CD4-positive, alpha-beta memory T cell (primary cell): ENCODE measurements around the gene S100A14. TPM values are rescaled to one million over a fixed set of nuclear protein-coding genes. Genes with fewer than 3 reads are reported as not detected.
A peak's percentile ranks its signal among the peaks of the same experiment; 100 is the strongest.

ENCODE experiments used
- CTCF ChIA-PET: fragments of 350-600 bp; sonication (Branson Sonifier 250); formaldehyde crosslinking; loops from one replicate; lab custom pipeline; 2021; ENCODE audit warnings: inconsistent platforms; ENCODE audit not compliant: partially characterized antibody; lab: Charles Lee
- POLR2A ChIA-PET: fragments of 350-600 bp; sonication (Branson Sonifier 250); formaldehyde crosslinking; loops from one replicate; lab custom pipeline; 2021; ENCODE audit not compliant: partially characterized antibody; lab: Charles Lee
- DNase-seq, 5 donors: peaks; one replicate each; pipeline versions ENCODE4 v3.0.0 to v3.0.0-alpha.2; 2020 to 2022; ENCODE audit warnings: mixed read lengths in 1 of 5
- H3K27ac ChIP-seq: one replicate; pipeline ENCODE4 v1.7.0; 2013; ENCODE audit warnings: low read depth, low read length
- H3K27me3 ChIP-seq: 2 replicates; pipeline ENCODE4 v1.7.0; 2013; ENCODE audit warnings: mild to moderate bottlenecking, low read length, moderate library complexity; ENCODE audit not compliant: insufficient read depth
- H3K36me3 ChIP-seq: 2 replicates; pipeline ENCODE4 v1.7.0; 2013; ENCODE audit warnings: mild to moderate bottlenecking, low read length, moderate library complexity; ENCODE audit not compliant: insufficient read depth
- H3K4me1 ChIP-seq: 2 replicates; pipeline ENCODE4 v1.7.0; 2013; ENCODE audit warnings: mild to moderate bottlenecking, low read length, moderate library complexity; ENCODE audit not compliant: insufficient read depth
- H3K4me3 ChIP-seq, 2 donors: one replicate each; pipeline ENCODE4 v1.7.0; 2013; ENCODE audit warnings: low read length in 2 of 2, mild to moderate bottlenecking in 1 of 2
- H3K9me3 ChIP-seq, 2 donors: one replicate each; pipeline ENCODE4 v1.7.0; 2013; ENCODE audit warnings: low read length in 2 of 2, control low read depth in 1 of 2; ENCODE audit not compliant: control insufficient read depth in 1 of 2
- H3K27ac Mint-ChIP-seq, 7 donors: one replicate each; pipeline ENCODE4 v1.8.0; 2020 to 2021; ENCODE audit warnings: mixed read lengths in 7 of 7, mild to moderate bottlenecking in 6 of 7, inconsistent platforms in 3 of 7, moderate library complexity in 3 of 7
- H3K27me3 Mint-ChIP-seq, 2 donors: one replicate each; pipeline ENCODE4 v1.8.0; 2020 to 2021; ENCODE audit warnings: mixed read lengths in 2 of 2
- H3K36me3 Mint-ChIP-seq, 2 donors: one replicate each; pipeline ENCODE4 v1.8.0; 2020 to 2021; ENCODE audit warnings: mixed read lengths in 2 of 2, inconsistent platforms in 1 of 2, mild to moderate bottlenecking in 1 of 2
- H3K4me1 Mint-ChIP-seq, 4 donors: one replicate each; pipeline ENCODE4 v1.8.0; 2020 to 2021; ENCODE audit warnings: mixed read lengths in 4 of 4, mild to moderate bottlenecking in 1 of 4
- H3K4me3 Mint-ChIP-seq, 8 donors: one replicate each; pipeline ENCODE4 v1.8.0; 2020 to 2021; ENCODE audit warnings: mixed read lengths in 8 of 8, mild to moderate bottlenecking in 7 of 8, moderate library complexity in 6 of 8, inconsistent platforms in 3 of 8
- H3K9me3 Mint-ChIP-seq, 8 donors: one replicate each; pipeline ENCODE4 v1.8.0; 2020 to 2021; ENCODE audit warnings: mixed read lengths in 8 of 8, mild to moderate bottlenecking in 5 of 8, inconsistent platforms in 3 of 8, moderate library complexity in 1 of 8
- intact Hi-C: fragments of 100-400 bp; cut with micrococcal nuclease; formaldehyde crosslinking; loops from one replicate; pipeline ENCODE4 v1.15.1; 2023
- polyA plus RNA-seq, 2 donors: library from polyadenylated mRNA; unstranded; fragments of 300-500 nt; fragmentation: Illumina TruSeq; gene quantifications; one replicate each; pipeline ENCODE4 v1.2.3, GENCODE V29; 2021
- total RNA-seq, 2 experiments: library from RNA; stranded (reverse); gene quantifications; one replicate each; pipeline ENCODE4 v1.2.3, GENCODE V29; 2021

S100A14 gene
- total and polyA plus RNA-seq, 4 experiments from 2014 or later: not detected

DNA sequence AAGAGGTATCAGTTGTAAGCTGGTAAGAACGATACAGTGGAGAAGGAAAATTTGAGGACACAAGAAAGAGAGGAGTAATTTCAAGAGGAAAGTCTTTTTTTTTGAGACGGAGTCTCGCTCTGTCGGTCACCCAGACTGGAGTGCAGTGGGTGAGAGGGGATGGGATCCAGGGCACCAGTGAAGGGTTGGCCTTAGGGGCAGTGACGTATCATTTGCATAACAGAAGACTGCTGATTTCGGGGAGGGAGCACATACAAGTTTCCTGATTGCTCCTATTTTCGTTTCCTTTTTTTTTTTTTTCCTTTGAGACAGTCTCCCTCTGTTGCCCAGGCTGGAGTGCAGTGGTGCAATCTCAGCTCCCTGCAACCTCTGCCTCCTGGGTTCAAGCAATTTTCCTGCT, 7.0 kb upstream of the S100A14 start:
- H3K4me1 Mint-ChIP-seq: no peaks in the 10 kb centered on the region
- H3K36me3 ChIP-seq: no peaks in the 10 kb centered on the region
- H3K9me3 Mint-ChIP-seq: peaks cover 0 to 3% (median 0%) of the 10 kb centered on the region in 8 donors
- intact Hi-C loops: no loop called here
- no peaks in the 10 kb centered on the region for H3K36me3 Mint-ChIP-seq
- POLR2A ChIA-PET: no interaction called here
- no peaks in the 10 kb centered on the region for H3K27me3 ChIP-seq
- H3K4me3 ChIP-seq: no peak overlapping the region
- H3K27me3 Mint-ChIP-seq: peaks cover 0 to 3% of the 10 kb centered on the region in 2 donors
- no peak overlapping the region for H3K4me3 Mint-ChIP-seq
- no peak overlapping the region for H3K27ac ChIP-seq
- no peaks in the 10 kb centered on the region for H3K9me3 ChIP-seq
- CTCF ChIA-PET: interaction anchor here (1.1 kb wide), 1 partner anchor 10 kb away, joined by 3 read pairs; the partner anchor contains the start of gene CHTOP
- DNase-seq: no peak
- H3K27ac Mint-ChIP-seq: no peak overlapping the region
- H3K4me1 ChIP-seq: no peaks in the 10 kb centered on the region

DNA sequence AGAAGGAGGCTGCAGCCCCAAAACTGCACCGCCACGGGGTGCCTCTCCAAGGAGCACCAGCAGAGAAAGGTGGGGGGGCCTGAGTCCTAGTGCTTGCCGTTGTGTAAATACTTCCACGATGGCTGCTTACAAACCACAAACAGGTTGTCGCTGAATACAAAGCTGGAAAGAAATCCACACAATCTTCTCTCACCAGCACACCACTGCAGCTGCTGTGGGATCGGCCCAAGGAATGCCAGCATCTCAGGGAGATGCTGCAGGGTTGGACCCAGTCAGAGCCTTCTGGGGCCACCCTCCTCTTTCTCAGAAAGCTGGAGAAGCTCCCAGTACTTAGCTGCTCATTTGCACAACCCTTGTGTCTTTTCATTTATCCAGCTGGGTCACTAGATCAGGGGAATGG, 3.0 kb upstream of the S100A14 start:
- no peaks in the 10 kb centered on the region for H3K27me3 ChIP-seq
- intact Hi-C loops: loop anchor here (5.0 kb wide), 1 partner anchor 52 kb away; the partner anchor contains the start of gene S100A2
- H3K27ac ChIP-seq: no peak overlapping the region
- no peaks in the 10 kb centered on the region for H3K4me1 ChIP-seq
- Mint-ChIP-seq H3K27me3 (peaks cover 0 to 1% of the 10 kb centered on the region in 2 donors), H3K36me3 (no peaks in the 10 kb centered on the region), H3K4me1 (peaks cover 0 to 5% (median 0%) of the 10 kb centered on the region in 4 donors), H3K4me3 (no peak overlapping the region), H3K9me3 (peaks cover 0 to 2% (median 0%) of the 10 kb centered on the region in 8 donors), H3K27ac (no peak overlapping the region)
- DNase-seq: no peak
- ChIA-PET CTCF (interaction anchor here (0.9 to 7.7 kb wide), 14 partner anchors 10 to 266 kb away, joined by 3 to 142 read pairs (median 6); partner anchors contain the start of genes CHTOP, S100A4 and S100A6), POLR2A (interaction anchor here (0.6 kb wide), 1 partner anchor 86 kb away, joined by 3 read pairs; no protein-coding TSS in a partner anchor)
- H3K36me3 ChIP-seq: no peaks in the 10 kb centered on the region
- H3K9me3 ChIP-seq: no peaks in the 10 kb centered on the region
- H3K4me3 ChIP-seq: no peak overlapping the region

DNA sequence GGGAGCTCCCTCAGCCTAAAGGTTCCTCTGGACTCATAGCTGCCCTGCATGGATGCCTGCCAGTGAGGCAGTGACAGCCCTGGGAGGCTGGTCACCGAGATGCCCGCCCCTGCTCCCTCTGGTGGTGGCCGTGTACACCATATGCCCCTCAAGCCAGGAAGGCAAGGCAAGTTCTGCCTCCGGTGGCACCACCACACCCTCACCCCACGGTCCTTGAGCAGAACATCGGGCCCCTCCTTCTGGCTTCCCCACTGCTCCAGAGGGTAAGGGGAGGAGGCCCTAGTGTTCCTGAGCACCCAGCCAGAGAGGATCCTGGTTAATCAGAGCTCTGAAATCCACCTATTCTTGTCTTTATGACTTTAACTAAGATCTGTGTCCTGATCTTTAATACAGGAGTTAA, 1.5 kb upstream of the S100A14 start:
- peak overlapping the region in 1 of 7 donors; percentile 4 for H3K27ac Mint-ChIP-seq

DNA sequence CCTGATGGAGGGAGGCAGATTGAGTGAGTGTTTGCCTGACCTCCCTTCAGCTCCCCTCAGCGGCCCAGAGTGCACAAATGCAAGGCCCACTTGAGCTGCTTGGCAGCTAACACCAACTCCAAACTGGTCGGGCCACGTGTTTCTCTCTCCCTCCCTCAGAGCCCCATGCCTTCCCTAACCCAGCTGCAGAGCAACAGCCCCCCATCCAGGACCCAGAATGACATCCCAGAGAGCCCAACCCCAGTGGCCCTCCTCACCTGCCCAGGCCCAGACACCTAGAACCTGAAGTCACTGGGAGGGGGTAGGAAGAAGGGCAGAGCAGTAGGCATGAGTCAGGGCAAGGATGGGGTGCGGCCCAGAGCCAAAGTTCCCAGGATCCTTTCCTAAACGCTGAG, 789 bp upstream of the S100A14 start:
- no peaks in the 10 kb centered on the region for H3K9me3 ChIP-seq
- no peak overlapping the region for H3K4me3 ChIP-seq
- Mint-ChIP-seq H3K36me3 (no peaks in the 10 kb centered on the region), H3K9me3 (peaks cover 0 to 1% (median 0%) of the 10 kb centered on the region in 8 donors), H3K27me3 (peaks cover 0 to 1% of the 10 kb centered on the region in 2 donors), H3K27ac (peak overlapping the region in 1 of 7 donors; percentile 57), H3K4me1 (peaks cover 0 to 5% (median 0%) of the 10 kb centered on the region in 4 donors), H3K4me3 (no peak overlapping the region)
- no peak overlapping the region for H3K27ac ChIP-seq
- no peaks in the 10 kb centered on the region for H3K36me3 ChIP-seq
- POLR2A ChIA-PET: no interaction called here
- CTCF ChIA-PET: interaction anchor here (1.2 to 7.7 kb wide), 10 partner anchors 8 to 108 kb away, joined by 3 to 142 read pairs (median 7); partner anchors contain the start of genes CHTOP and S100A6
- DNase-seq: no peak
- H3K27me3 ChIP-seq: no peaks in the 10 kb centered on the region
- H3K4me1 ChIP-seq: no peaks in the 10 kb centered on the region
- intact Hi-C loops: loop anchor here (1.0 to 5.0 kb wide), 2 partner anchors 50 to 108 kb away; partner anchors contain the start of gene S100A2

More for the DNA sequence above, 1.5 kb upstream of the S100A14 start:
- Histone ChIP-seq H3K4me3 (no peak overlapping the region), H3K4me1 (no peaks in the 10 kb centered on the region), H3K36me3 (no peaks in the 10 kb centered on the region), H3K27ac (no peak overlapping the region), H3K9me3 (no peaks in the 10 kb centered on the region), H3K27me3 (no peaks in the 10 kb centered on the region)
- intact Hi-C loops: loop anchor here (1.0 to 5.0 kb wide), 2 partner anchors 50 to 108 kb away; partner anchors contain the start of gene S100A2
- ChIA-PET POLR2A (no interaction called here), CTCF (interaction anchor here (0.8 to 7.7 kb wide), 16 partner anchors 9 to 265 kb away, joined by 3 to 142 read pairs (median 4); partner anchors contain the start of genes CHTOP, ILF2, S100A4 and S100A6)
- Mint-ChIP-seq H3K4me1 (peaks cover 0 to 5% (median 0%) of the 10 kb centered on the region in 4 donors), H3K27me3 (peaks cover 0 to 1% of the 10 kb centered on the region in 2 donors), H3K36me3 (no peaks in the 10 kb centered on the region), H3K4me3 (no peak overlapping the region), H3K9me3 (peaks cover 0 to 1% (median 0%) of the 10 kb centered on the region in 8 donors)
- peak in 3 of 5 donors; percentile 50 to 63 (median 55) for DNase-seq

DNA sequence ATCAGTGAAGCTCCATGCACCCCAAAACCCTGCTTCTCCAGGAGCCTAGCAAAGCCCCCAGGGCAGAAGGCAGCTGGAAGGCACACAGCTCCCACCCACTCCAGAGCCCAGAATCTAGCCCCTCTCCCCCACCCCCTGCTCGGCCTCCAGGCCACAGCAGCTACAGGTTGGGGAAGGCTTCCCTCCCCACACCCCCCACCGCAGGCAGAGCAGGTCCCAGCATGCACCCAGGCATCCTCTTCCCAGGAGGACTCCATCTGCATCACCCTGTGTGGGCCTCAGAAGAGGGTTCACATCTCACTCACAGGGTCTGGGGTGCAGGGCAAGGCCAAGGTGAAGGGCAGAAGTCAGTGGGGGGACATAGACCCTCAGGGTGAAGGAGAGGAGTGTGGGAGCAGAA, 719 bp downstream of the S100A14 start:
- H3K27me3 ChIP-seq: no peaks in the 10 kb centered on the region
- H3K4me1 ChIP-seq: no peaks in the 10 kb centered on the region
- Mint-ChIP-seq H3K4me1 (peaks cover 0 to 5% (median under 1%) of the 10 kb centered on the region in 4 donors), H3K9me3 (peaks cover 0 to 3% (median 0%) of the 10 kb centered on the region in 8 donors), H3K36me3 (no peaks in the 10 kb centered on the region), H3K27ac (no peak overlapping the region), H3K4me3 (no peak overlapping the region), H3K27me3 (peaks cover 0 to 1% of the 10 kb centered on the region in 2 donors)
- ChIA-PET POLR2A (interaction anchor here (1.5 to 1.7 kb wide), 2 partner anchors 70 to 83 kb away, joined by 4 to 7 read pairs; partner anchors contain the start of gene S100A4), CTCF (interaction anchor here (0.8 to 7.7 kb wide), 6 partner anchors 23 to 121 kb away, joined by 3 to 142 read pairs (median 6); no protein-coding TSS in a partner anchor)
- no peaks in the 10 kb centered on the region for H3K9me3 ChIP-seq
- intact Hi-C loops: loop anchor here (5.0 kb wide), 1 partner anchor 48 kb away; the partner anchor contains the start of gene S100A2
- no peak overlapping the region for H3K4me3 ChIP-seq
- H3K36me3 ChIP-seq: no peaks in the 10 kb centered on the region
- DNase-seq: no peak
- no peak overlapping the region for H3K27ac ChIP-seq

DNA sequence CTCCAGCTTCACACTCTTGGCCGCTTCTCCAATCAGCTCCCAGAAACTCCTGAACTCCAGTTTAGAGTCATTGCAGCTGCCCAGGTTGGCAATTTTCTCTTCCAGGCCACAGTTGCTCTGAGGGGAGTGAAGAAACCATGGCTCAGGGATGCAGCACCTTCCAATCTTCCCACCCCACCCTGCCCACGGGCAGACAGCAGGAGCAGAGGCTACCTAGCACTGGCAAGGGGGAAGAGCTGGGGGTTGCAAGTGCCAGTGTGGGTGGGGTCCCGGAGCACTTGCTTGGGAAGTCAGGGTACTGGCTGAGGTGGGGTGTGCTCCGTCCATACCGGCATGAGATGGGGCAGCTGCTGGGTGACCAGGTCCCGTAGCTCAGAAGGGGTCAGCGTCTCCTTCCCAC, 1.2 kb downstream of the S100A14 start:
- Histone ChIP-seq H3K4me1 (no peaks in the 10 kb centered on the region), H3K36me3 (no peaks in the 10 kb centered on the region), H3K4me3 (no peak overlapping the region), H3K9me3 (no peaks in the 10 kb centered on the region), H3K27ac (no peak overlapping the region), H3K27me3 (no peaks in the 10 kb centered on the region)
- POLR2A ChIA-PET: interaction anchor here (1.5 to 1.7 kb wide), 2 partner anchors 69 to 82 kb away, joined by 4 to 7 read pairs; partner anchors contain the start of gene S100A4
- DNase-seq: no peak
- peaks cover 0 to 1% of the 10 kb centered on the region in 2 donors for H3K27me3 Mint-ChIP-seq
- no peaks in the 10 kb centered on the region for H3K36me3 Mint-ChIP-seq
- CTCF ChIA-PET: interaction anchor here (0.8 to 7.7 kb wide), 3 partner anchors 44 to 121 kb away, joined by 3 to 142 read pairs (median 7); no protein-coding TSS in a partner anchor
- intact Hi-C loops: loop anchor here (5.0 kb wide), 1 partner anchor 48 kb away; the partner anchor contains the start of gene S100A2
- H3K4me1 Mint-ChIP-seq: peaks cover 0 to 5% (median under 1%) of the 10 kb centered on the region in 4 donors
- no peak overlapping the region for H3K4me3 Mint-ChIP-seq
- no peak overlapping the region for H3K27ac Mint-ChIP-seq
- H3K9me3 Mint-ChIP-seq: peaks cover 0 to 3% (median 0%) of the 10 kb centered on the region in 8 donors
